ENCODE data around the gene OR7C2. TPM values are rescaled to one million over a fixed set of nuclear protein-coding genes. Genes with fewer than 3 reads are reported as not detected.

Gene OR7C2
- total RNA-seq, 1 experiment from 2014 or later = not detected

DNA sequence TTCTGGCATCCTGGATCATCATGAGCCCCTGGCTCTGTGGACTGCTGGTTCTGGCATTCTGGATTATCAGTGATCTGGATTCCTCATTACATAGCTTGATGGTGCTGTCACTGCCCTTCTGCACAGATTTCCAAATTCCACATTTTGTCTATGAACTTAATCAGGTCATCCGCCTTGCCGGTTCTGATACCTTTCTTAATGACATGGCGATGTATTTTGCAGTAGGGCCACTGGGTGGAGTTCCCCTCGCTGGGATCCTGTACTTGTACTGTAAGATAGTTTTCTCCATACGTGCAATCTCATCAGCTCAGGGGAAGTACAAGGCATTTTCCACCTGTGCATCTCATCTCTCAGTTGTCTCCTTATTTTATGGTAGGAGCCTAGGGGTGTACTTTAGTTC, 24.4 kb upstream of the OR7C2 start (continued):
- TF ChIP-seq, protein P1, sequence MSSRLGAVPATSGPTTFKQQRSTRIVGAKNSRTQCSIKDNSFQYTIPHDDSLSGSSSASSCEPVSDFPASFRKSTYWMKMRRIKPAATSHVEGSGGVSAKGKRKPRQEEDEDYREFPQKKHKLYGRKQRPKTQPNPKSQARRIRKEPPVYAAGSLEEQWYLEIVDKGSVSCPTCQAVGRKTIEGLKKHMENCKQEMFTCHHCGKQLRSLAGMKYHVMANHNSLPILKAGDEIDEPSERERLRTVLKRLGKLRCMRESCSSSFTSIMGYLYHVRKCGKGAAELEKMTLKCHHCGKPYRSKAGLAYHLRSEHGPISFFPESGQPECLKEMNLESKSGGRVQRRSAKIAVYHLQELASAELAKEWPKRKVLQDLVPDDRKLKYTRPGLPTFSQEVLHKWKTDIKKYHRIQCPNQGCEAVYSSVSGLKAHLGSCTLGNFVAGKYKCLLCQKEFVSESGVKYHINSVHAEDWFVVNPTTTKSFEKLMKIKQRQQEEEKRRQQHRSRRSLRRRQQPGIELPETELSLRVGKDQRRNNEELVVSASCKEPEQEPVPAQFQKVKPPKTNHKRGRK (CRISPR knock-in tag; IDR thresholded peaks at IDR 0.05; ENCODE audit: borderline replicate concordance) = no peak
- TF ChIP-seq TCF7 (CRISPR knock-in tag; IDR thresholded peaks at IDR 0.05; ENCODE audit: low read depth) (no peak), USF1 (CRISPR knock-in tag; IDR thresholded peaks at IDR 0.05) (no peak)
- TF ChIP-seq, protein P2, sequence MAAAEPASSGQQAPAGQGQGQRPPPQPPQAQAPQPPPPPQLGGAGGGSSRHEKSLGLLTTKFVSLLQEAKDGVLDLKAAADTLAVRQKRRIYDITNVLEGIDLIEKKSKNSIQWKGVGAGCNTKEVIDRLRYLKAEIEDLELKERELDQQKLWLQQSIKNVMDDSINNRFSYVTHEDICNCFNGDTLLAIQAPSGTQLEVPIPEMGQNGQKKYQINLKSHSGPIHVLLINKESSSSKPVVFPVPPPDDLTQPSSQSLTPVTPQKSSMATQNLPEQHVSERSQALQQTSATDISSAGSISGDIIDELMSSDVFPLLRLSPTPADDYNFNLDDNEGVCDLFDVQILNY (CRISPR knock-in tag; IDR thresholded peaks at IDR 0.05) = no peak

DNA sequence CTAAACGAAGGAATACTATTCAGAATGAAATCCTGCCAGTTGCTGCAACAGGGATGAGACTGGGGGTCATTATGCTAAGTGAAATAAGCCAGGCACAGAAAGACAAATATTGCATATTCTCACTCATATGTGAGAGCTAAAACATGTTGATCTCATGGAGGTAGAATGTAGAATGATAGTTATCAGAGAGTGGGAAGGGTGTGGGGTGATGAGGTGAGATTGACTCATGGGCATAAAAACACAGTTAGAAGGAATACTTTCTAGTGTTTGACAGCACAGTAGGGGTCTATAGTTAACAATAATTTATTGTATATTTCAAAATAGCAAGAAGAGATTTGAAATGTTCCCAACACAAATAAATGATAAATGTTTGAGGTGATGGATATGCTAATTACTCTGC, 7.8 kb upstream of the OR7C2 start:
- DNase-seq (ENCODE audit: low spot score) = no peak
- Mint-ChIP-seq H3K9me3 (peaks cover 14% of the 10 kb centered on the region), H3K4me3 (no peak overlapping the region), H3K27me3 (ENCODE audit: low read depth) (peaks cover 10% of the 10 kb centered on the region), H3K27ac (no peak overlapping the region), H3K36me3 (no peaks in the 10 kb centered on the region), H3K4me1 (no peaks in the 10 kb centered on the region)
- POLR2A ChIA-PET = no interaction called here
- CTCF ChIA-PET = no interaction called here
- ATAC-seq = no peak
- TF ChIP-seq HMGA2 (CRISPR knock-in tag; IDR thresholded peaks at IDR 0.05) (no peak), PRRX2 (CRISPR knock-in tag; IDR thresholded peaks at IDR 0.05) (no peak), MYBL2 (CRISPR knock-in tag; IDR thresholded peaks at IDR 0.05) (no peak), RORB (CRISPR knock-in tag; IDR thresholded peaks at IDR 0.05) (no peak), ZNF396 (CRISPR knock-in tag; IDR thresholded peaks at IDR 0.05; ENCODE audit: borderline replicate concordance) (no peak), RELA (CRISPR knock-in tag; IDR thresholded peaks at IDR 0.05; ENCODE audit: borderline replicate concordance) (no peak), ZSCAN18 (CRISPR knock-in tag; IDR thresholded peaks at IDR 0.05) (no peak), SMAD3 (CRISPR knock-in tag; IDR thresholded peaks at IDR 0.05; ENCODE audit: borderline replicate concordance) (no peak), ZNF232 (CRISPR knock-in tag; IDR thresholded peaks at IDR 0.05) (no peak), ZNF121 (CRISPR knock-in tag; IDR thresholded peaks at IDR 0.05) (no peak)
- TF ChIP-seq, protein P3, sequence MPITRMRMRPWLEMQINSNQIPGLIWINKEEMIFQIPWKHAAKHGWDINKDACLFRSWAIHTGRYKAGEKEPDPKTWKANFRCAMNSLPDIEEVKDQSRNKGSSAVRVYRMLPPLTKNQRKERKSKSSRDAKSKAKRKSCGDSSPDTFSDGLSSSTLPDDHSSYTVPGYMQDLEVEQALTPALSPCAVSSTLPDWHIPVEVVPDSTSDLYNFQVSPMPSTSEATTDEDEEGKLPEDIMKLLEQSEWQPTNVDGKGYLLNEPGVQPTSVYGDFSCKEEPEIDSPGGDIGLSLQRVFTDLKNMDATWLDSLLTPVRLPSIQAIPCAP (CRISPR knock-in tag; IDR thresholded peaks at IDR 0.05) = no peak
- TF ChIP-seq, protein P4, sequence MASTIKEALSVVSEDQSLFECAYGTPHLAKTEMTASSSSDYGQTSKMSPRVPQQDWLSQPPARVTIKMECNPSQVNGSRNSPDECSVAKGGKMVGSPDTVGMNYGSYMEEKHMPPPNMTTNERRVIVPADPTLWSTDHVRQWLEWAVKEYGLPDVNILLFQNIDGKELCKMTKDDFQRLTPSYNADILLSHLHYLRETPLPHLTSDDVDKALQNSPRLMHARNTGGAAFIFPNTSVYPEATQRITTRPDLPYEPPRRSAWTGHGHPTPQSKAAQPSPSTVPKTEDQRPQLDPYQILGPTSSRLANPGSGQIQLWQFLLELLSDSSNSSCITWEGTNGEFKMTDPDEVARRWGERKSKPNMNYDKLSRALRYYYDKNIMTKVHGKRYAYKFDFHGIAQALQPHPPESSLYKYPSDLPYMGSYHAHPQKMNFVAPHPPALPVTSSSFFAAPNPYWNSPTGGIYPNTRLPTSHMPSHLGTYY (CRISPR knock-in tag; IDR thresholded peaks at IDR 0.05) = no peak

GRCh38 chr19:14940266-14940665, 1.0 kb upstream of the OR7C2 start:
- H3K9me3 Mint-ChIP-seq = peaks cover 16% of the 10 kb centered on the region
- DNase-seq (ENCODE audit: low spot score) (no peak), ATAC-seq (no peak)
- no peak overlapping the region for H3K27ac Mint-ChIP-seq
- peaks cover 16% of the 10 kb centered on the region for H3K27me3 Mint-ChIP-seq (ENCODE audit: low read depth)
- H3K4me1 Mint-ChIP-seq = no peaks in the 10 kb centered on the region
- ChIA-PET POLR2A (no interaction called here), CTCF (no interaction called here)
- H3K36me3 Mint-ChIP-seq = peaks cover 4% of the 10 kb centered on the region; the same call in 1 of the 2 replicates
- no peak overlapping the region for H3K4me3 Mint-ChIP-seq
- TF ChIP-seq, protein P5, sequence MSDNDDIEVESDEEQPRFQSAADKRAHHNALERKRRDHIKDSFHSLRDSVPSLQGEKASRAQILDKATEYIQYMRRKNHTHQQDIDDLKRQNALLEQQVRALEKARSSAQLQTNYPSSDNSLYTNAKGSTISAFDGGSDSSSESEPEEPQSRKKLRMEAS (CRISPR knock-in tag; IDR thresholded peaks at IDR 0.05) = no peak
- TF ChIP-seq IRF2 (CRISPR knock-in tag; IDR thresholded peaks at IDR 0.05; ENCODE audit: borderline replicate concordance, low read depth) = no peak
- TF ChIP-seq, protein P3 (CRISPR knock-in tag; IDR thresholded peaks at IDR 0.05) = no peak
- TF ChIP-seq CREB1 (CRISPR knock-in tag; IDR thresholded peaks at IDR 0.05) = no peak
- TF ChIP-seq EMX1 (CRISPR knock-in tag; IDR thresholded peaks at IDR 0.05) = no peak
- TF ChIP-seq SMAD3 (CRISPR knock-in tag; IDR thresholded peaks at IDR 0.05; ENCODE audit: borderline replicate concordance) = no peak
- TF ChIP-seq TEAD1 (CRISPR knock-in tag; IDR thresholded peaks at IDR 0.05) = no peak
- TF ChIP-seq, protein P6, sequence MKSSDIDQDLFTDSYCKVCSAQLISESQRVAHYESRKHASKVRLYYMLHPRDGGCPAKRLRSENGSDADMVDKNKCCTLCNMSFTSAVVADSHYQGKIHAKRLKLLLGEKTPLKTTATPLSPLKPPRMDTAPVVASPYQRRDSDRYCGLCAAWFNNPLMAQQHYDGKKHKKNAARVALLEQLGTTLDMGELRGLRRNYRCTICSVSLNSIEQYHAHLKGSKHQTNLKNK (CRISPR knock-in tag; IDR thresholded peaks at IDR 0.05) = no peak
- TF ChIP-seq FOXK1 (CRISPR knock-in tag; IDR thresholded peaks at IDR 0.05) = no peak
- TF ChIP-seq, protein P7, sequence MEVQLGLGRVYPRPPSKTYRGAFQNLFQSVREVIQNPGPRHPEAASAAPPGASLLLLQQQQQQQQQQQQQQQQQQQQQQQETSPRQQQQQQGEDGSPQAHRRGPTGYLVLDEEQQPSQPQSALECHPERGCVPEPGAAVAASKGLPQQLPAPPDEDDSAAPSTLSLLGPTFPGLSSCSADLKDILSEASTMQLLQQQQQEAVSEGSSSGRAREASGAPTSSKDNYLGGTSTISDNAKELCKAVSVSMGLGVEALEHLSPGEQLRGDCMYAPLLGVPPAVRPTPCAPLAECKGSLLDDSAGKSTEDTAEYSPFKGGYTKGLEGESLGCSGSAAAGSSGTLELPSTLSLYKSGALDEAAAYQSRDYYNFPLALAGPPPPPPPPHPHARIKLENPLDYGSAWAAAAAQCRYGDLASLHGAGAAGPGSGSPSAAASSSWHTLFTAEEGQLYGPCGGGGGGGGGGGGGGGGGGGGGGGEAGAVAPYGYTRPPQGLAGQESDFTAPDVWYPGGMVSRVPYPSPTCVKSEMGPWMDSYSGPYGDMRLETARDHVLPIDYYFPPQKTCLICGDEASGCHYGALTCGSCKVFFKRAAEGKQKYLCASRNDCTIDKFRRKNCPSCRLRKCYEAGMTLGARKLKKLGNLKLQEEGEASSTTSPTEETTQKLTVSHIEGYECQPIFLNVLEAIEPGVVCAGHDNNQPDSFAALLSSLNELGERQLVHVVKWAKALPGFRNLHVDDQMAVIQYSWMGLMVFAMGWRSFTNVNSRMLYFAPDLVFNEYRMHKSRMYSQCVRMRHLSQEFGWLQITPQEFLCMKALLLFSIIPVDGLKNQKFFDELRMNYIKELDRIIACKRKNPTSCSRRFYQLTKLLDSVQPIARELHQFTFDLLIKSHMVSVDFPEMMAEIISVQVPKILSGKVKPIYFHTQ (CRISPR knock-in tag; IDR thresholded peaks at IDR 0.05) = no peak
